ENCODE results near the gene JDP2. TPM values are rescaled to one million over a fixed set of nuclear protein-coding genes. Genes with fewer than 3 reads are reported as not detected.

JDP2 gene
- total and polyA plus RNA-seq, 2 donors (not counting 1 experiment from before 2014, with no cell fraction given) = 7.9 to 17.9 TPM

- DNase-seq (peak; percentile 35), ATAC-seq (ENCODE audit: low read depth) (peak; percentile 32)
- peak overlapping the region in 4 of 5 experiments; percentile 38 to 65 (median 56) for H3K4me3 ChIP-seq (ENCODE audit: control extremely low read depth in 1 of 5, extremely low read depth in 1 of 5, insufficient read depth in 1 of 5, low read depth in 2 of 5, low read length in 4 of 5)
- intact Hi-C loops (cut with micrococcal nuclease) = loop anchor here (5.0 to 10.0 kb wide), 2 partner anchors 59 to 86 kb away; no protein-coding TSS in a partner anchor
- Mint-ChIP-seq H3K9me3 (ENCODE audit: insufficient read depth) (no peaks in the 10 kb centered on the region), H3K4me3 (peak overlapping the region; percentile 81), H3K27ac (peak overlapping the region; percentile 59), H3K27me3 (no peaks in the 10 kb centered on the region), H3K4me1 (peaks cover 38% of the 10 kb centered on the region)
- 4% methylated on average over 52 of the region's 64 CpGs for WGBS (ENCODE audit: insufficient coverage)
- peak overlapping the region; percentile 96 for H3K4me2 ChIP-seq (replicated peaks; ENCODE audit: low read depth, low read length, poor library complexity, severe bottlenecking)
- TF ChIP-seq CTCF (IDR thresholded peaks at IDR 0.05) (no peak), EZH2 (IDR thresholded peaks at IDR 0.05; ENCODE audit: borderline replicate concordance, insufficient read depth, low read depth, low read length, poor library complexity, severe bottlenecking) (no peak)
- H3K79me2 ChIP-seq (ENCODE audit: control insufficient read depth, insufficient read depth, low read length) = no peaks in the 10 kb centered on the region
- peaks cover 14% of the 10 kb centered on the region for H4K20me1 ChIP-seq (ENCODE audit: control insufficient read depth, insufficient read depth, low read length, poor library complexity, severe bottlenecking)
- peak overlapping the region; percentile 70 for H2AFZ ChIP-seq (ENCODE audit: insufficient read depth, low read depth, low read length, poor library complexity, severe bottlenecking)
- peaks cover 0 to 5% of the 10 kb centered on the region in 2 experiments for H3K36me3 ChIP-seq (replicated peaks in 1 of 2; ENCODE audit: control extremely low read depth in 1 of 2, control insufficient read depth in 1 of 2, extremely low read depth in 1 of 2, insufficient read depth in 2 of 2, low read length in 1 of 2)
- peaks cover 0 to 4% (median 2%) of the 10 kb centered on the region in 3 donors for H3K9me3 ChIP-seq (ENCODE audit: control extremely low read depth in 1 of 3, control insufficient read depth in 2 of 3, insufficient read depth in 1 of 3, low read length in 2 of 3)
- H3K27me3 ChIP-seq (replicated peaks in 1 of 4; ENCODE audit: control extremely low read depth in 1 of 4, control insufficient read depth in 3 of 4, insufficient read depth in 4 of 4, low read length in 3 of 4) = no peaks in the 10 kb centered on the region
- ChIA-PET CTCF (interaction anchor here (1.2 to 1.4 kb wide), 2 partner anchors 12 to 25 kb away, joined by 4 read pairs; no protein-coding TSS in a partner anchor), POLR2A (interaction anchor here (1.5 kb wide), 1 partner anchor 12 kb away, joined by 5 read pairs; no protein-coding TSS in a partner anchor)
- H3K27ac ChIP-seq (ENCODE audit: low read length in 2 of 2) = no peak overlapping the region
- H3K9ac ChIP-seq (ENCODE audit: low read length) = peak overlapping the region; percentile 69
- H3K4me1 ChIP-seq (ENCODE audit: control insufficient read depth in 2 of 2, insufficient read depth in 2 of 2, low read length in 2 of 2) = peaks cover 23 to 30% of the 10 kb centered on the region in 2 donors
Measured at GRCh38 chr14:75428230-75429104, 645 bp downstream of the JDP2 start.

Data from B cell (primary cell).